ENCODE measurements around the gene UTRN. TPM values are rescaled to one million over a fixed set of nuclear protein-coding genes. Genes with fewer than 3 reads are reported as not detected.

UTRN gene
- total RNA-seq, 1 experiment from 2014 or later: 79.7 TPM

GRCh38 chr6:144244688-144245087 lies 40.4 kb upstream of the UTRN start:
- no peak overlapping the region for H2BK120ac ChIP-seq (ENCODE audit: low read depth, low read length, poor library complexity, severe bottlenecking)
- Mint-ChIP-seq H3K36me3 (ENCODE audit: insufficient read depth in 1 of 3, low read depth in 3 of 3) (peaks cover 0 to 10% (median 0%) of the 10 kb centered on the region in 3 experiments; a peak in 2 of 7 replicates), H3K4me3 (no peak overlapping the region), H3K27ac (peak overlapping the region in 1 of 3 experiments; percentile 37; a peak in 1 of 7 replicates), H3K9me3 (peaks cover 0 to 4% of the 10 kb centered on the region in 2 experiments; a peak in 3 of 5 replicates), H3K27me3 (ENCODE audit: low read depth) (no peaks in the 10 kb centered on the region), H3K4me1 (peaks cover 6 to 18% of the 10 kb centered on the region in 2 experiments; a peak in 2 of 4 replicates)
- no peaks in the 10 kb centered on the region for H3K79me2 ChIP-seq (ENCODE audit: insufficient read depth, low read length)
- peaks cover 2% of the 10 kb centered on the region; the same call in 1 of the 2 replicates for H3K4me1 ChIP-seq (ENCODE audit: insufficient read depth, low read length)
- H3K79me1 ChIP-seq (ENCODE audit: insufficient read depth, low read depth, low read length, poor library complexity, severe bottlenecking): no peaks in the 10 kb centered on the region
- no peak overlapping the region for H4K5ac ChIP-seq (ENCODE audit: insufficient read length, low read depth, low read length)
- no CpG with 5 or more reads among the region's 4 CpGs for WGBS (ENCODE audit: extremely low coverage, insufficient read length, low lambda C conversion rate)
- no peak overlapping the region for H3K23ac ChIP-seq (ENCODE audit: insufficient read length, low read depth, low read length)
- DNase-seq: no peak
- no peaks in the 10 kb centered on the region for H4K20me1 ChIP-seq (ENCODE audit: control insufficient read depth, insufficient read depth, insufficient read length)
- H4K91ac ChIP-seq (ENCODE audit: insufficient read length, low read depth, low read length): no peak overlapping the region
- no peak overlapping the region for H3T11ph ChIP-seq (ENCODE audit: low read length)
- peak; percentile 33; the same call in 2 of the 3 replicates for TF ChIP-seq CTCF (conservative IDR thresholded peaks at IDR 0.05)
- no peak overlapping the region for H3K14ac ChIP-seq (ENCODE audit: insufficient read depth, low read length)
- no peak overlapping the region for H2AK5ac ChIP-seq (ENCODE audit: insufficient read length, low read length)
- H2BK20ac ChIP-seq (ENCODE audit: low read depth, low read length, poor library complexity, severe bottlenecking): no peak overlapping the region
- no peak overlapping the region for H2AFZ ChIP-seq (ENCODE audit: low read length)
- no peak overlapping the region for H3K56ac ChIP-seq (ENCODE audit: insufficient read length, low read depth, low read length)
- no peak overlapping the region for H2BK15ac ChIP-seq (ENCODE audit: low read depth, low read length)
- no peak overlapping the region for H3K27ac ChIP-seq (ENCODE audit: insufficient read length, low read depth, low read length)
- H3K9me3 ChIP-seq (ENCODE audit: control insufficient read depth, low read depth, low read length): no peaks in the 10 kb centered on the region
- H3K23me2 ChIP-seq (ENCODE audit: insufficient read length, low read depth, low read length, poor library complexity, severe bottlenecking): no peaks in the 10 kb centered on the region
- H3K4ac ChIP-seq (ENCODE audit: low read depth, low read length): no peak overlapping the region
- no peaks in the 10 kb centered on the region for H3K27me3 ChIP-seq (ENCODE audit: insufficient read depth, low read length)
- H2BK5ac ChIP-seq (ENCODE audit: insufficient read length, low read length): no peak overlapping the region
- no peak overlapping the region for H2BK12ac ChIP-seq (ENCODE audit: insufficient read length, low read depth, low read length)
- no peak overlapping the region for H3K4me2 ChIP-seq (ENCODE audit: insufficient read depth, insufficient read length, low read length)
- H3K9ac ChIP-seq (ENCODE audit: extremely low read depth, insufficient read length, low read length): no peak overlapping the region
- H3K18ac ChIP-seq (ENCODE audit: insufficient read length, low read depth, low read length): no peak overlapping the region
- H4K8ac ChIP-seq (replicated peaks; ENCODE audit: insufficient read length, low read depth, low read length): no peak overlapping the region
